Pons (tissue), 1 donor: ENCODE results near the gene TOX2.

Source experiments
- DNase-seq: peaks from one replicate; pipeline ENCODE4 v3.0.0-alpha.2; 2016; ENCODE audit warnings: low spot score

TOX2 gene

GRCh38 chr20:43959079-43959919 is 44.6 kb downstream of the TOX2 start:
- no peak for DNase-seq

- DNase-seq = no peak
These were observed 45.2 kb downstream of the TOX2 start for GRCh38 chr20:43959920-43960227.

- DNase-seq = no peak
These were observed 45.6 kb downstream of the TOX2 start for GRCh38 chr20:43960231-43960630.

GRCh38 chr20:43961116-43961515 is 46.5 kb downstream of the TOX2 start:
- DNase-seq = no peak

- DNase-seq = no peak
These were observed 47.2 kb downstream of the TOX2 start for GRCh38 chr20:43961541-43962471.

GRCh38 chr20:43962530-43962929 is 47.9 kb downstream of the TOX2 start:
- no peak for DNase-seq

GRCh38 chr20:43963233-43963632 is 48.6 kb downstream of the TOX2 start:
- DNase-seq = no peak

- peak; percentile 11 for DNase-seq
These were observed 49.5 kb downstream of the TOX2 start for GRCh38 chr20:43963872-43964791.

GRCh38 chr20:43968341-43969000 is 53.8 kb downstream of the TOX2 start:
- DNase-seq = no peak

GRCh38 chr20:43969028-43969447 is 54.4 kb downstream of the TOX2 start:
- DNase-seq = no peak

- no peak for DNase-seq
These were observed 55.0 kb downstream of the TOX2 start for GRCh38 chr20:43969501-43970182.

GRCh38 chr20:43971267-43971666 is 56.6 kb downstream of the TOX2 start:
- no peak for DNase-seq

- no peak for DNase-seq
These were observed 57.4 kb downstream of the TOX2 start for GRCh38 chr20:43972051-43972450.

- no peak for DNase-seq
These were observed 58.0 kb downstream of the TOX2 start for GRCh38 chr20:43972692-43973091.

GRCh38 chr20:43973231-43973630 is 58.6 kb downstream of the TOX2 start:
- no peak for DNase-seq

- DNase-seq = no peak
These were observed 59.2 kb downstream of the TOX2 start for GRCh38 chr20:43973671-43974450.

GRCh38 chr20:43974695-43975094 is 60.0 kb downstream of the TOX2 start:
- no peak for DNase-seq

GRCh38 chr20:43975096-43975768 is 60.6 kb downstream of the TOX2 start:
- DNase-seq = no peak

GRCh38 chr20:43976547-43976946 is 61.9 kb downstream of the TOX2 start:
- no peak for DNase-seq
